Measurements from ENCODE around the gene UMAD1.

DNA sequence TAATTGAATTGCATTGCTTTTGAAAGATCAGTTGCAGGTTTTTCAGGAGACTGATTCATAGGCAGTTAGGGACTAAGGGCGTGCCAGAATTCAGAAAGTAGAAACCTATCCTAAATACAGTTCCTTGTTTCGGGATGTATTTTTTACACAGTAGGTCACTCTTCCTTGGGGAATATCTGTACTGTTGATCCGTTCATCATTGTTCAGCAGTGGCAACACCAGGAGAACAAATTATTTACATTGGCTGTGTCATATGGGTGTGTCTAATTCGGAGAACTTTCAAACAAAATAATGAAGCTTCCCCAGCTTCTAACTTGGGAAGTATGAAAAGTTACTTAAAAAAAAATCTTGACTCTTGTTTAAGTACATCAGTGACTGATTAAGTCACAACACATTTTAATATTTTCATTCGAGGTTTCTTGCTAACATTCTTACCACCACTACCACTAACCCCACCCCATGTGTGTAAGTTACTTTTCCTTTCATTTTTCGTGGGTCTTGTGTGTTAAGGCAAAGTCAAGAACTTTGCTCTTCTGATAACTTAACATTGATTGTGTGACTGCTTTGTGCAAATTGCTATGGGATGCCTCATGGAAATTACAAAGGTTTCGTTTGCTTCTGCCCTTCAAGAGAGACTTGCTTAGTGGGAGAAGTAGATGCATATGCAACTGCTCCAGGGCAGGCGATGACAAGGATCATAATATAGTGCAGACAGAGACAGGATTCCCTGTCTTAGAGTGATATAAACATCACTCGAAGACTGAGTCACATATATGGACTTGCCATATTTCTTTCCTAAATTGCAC, 121.6 kb downstream of the UMAD1 start:
- TF ChIP-seq, protein P1, sequence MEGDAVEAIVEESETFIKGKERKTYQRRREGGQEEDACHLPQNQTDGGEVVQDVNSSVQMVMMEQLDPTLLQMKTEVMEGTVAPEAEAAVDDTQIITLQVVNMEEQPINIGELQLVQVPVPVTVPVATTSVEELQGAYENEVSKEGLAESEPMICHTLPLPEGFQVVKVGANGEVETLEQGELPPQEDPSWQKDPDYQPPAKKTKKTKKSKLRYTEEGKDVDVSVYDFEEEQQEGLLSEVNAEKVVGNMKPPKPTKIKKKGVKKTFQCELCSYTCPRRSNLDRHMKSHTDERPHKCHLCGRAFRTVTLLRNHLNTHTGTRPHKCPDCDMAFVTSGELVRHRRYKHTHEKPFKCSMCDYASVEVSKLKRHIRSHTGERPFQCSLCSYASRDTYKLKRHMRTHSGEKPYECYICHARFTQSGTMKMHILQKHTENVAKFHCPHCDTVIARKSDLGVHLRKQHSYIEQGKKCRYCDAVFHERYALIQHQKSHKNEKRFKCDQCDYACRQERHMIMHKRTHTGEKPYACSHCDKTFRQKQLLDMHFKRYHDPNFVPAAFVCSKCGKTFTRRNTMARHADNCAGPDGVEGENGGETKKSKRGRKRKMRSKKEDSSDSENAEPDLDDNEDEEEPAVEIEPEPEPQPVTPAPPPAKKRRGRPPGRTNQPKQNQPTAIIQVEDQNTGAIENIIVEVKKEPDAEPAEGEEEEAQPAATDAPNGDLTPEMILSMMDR (IDR thresholded peaks at IDR 0.05): no peak
- TF ChIP-seq POLR2AphosphoS5 (IDR thresholded peaks at IDR 0.05; ENCODE audit: insufficient read depth in 1 of 2, low read depth in 1 of 2): peak in 1 of 2 donors; percentile 63

Data from vagina (tissue), 2 donors.